Measurements from ENCODE around the gene MPI.
"Not testable (repeated sequence)": the region's sequence is repeated elsewhere in the genome, so short reads cannot be mapped to it uniquely, and the experiment has no call there.

Gene MPI

GRCh38 chr15:74893627-74894026 is 3.8 kb downstream of the MPI start:
- DNase-seq, result no peak

- not testable (repeated sequence) for DNase-seq
These were observed 4.5 kb downstream of the MPI start for GRCh38 chr15:74894383-74894782.

GRCh38 chr15:74895830-74896229 is 6.0 kb downstream of the MPI start:
- no peak for DNase-seq

- DNase-seq, result no peak
These were observed 6.5 kb downstream of the MPI start for GRCh38 chr15:74896316-74896715.

GRCh38 chr15:74897300-74897701 is 7.5 kb downstream of the MPI start:
- DNase-seq, result no peak

GRCh38 chr15:74901612-74902063 is 11.8 kb downstream of the MPI start:
- peak; percentile 56 for DNase-seq

GRCh38 chr15:74902295-74903075 is 12.6 kb downstream of the MPI start:
- DNase-seq, result no peak

- no peak for DNase-seq
These were observed 13.8 kb downstream of the MPI start for GRCh38 chr15:74903676-74904075.

GRCh38 chr15:74904190-74904805 is 14.5 kb downstream of the MPI start:
- no peak for DNase-seq

GRCh38 chr15:74906067-74906449 is 16.2 kb downstream of the MPI start:
- peak in 1 of 2 donors; percentile 29 for DNase-seq

GRCh38 chr15:74906450-74907162 is 16.8 kb downstream of the MPI start, which contains the start of gene FAM219B:
Gene FAM219B, minus strand, starts transcription at chr15:74906851. Its CDS starts 51 bp downstream, at chr15:74906800.
- DNase-seq, result peak; percentile 72 to 74

GRCh38 chr15:74907163-74907870 is 17.5 kb downstream of the MPI start:
- no peak for DNase-seq

- DNase-seq, result no peak
These were observed 18.8 kb downstream of the MPI start for GRCh38 chr15:74908635-74909034.

- DNase-seq, result no peak
These were observed 23.2 kb downstream of the MPI start for GRCh38 chr15:74913041-74913440.

- not testable (repeated sequence) for DNase-seq
These were observed 24.0 kb downstream of the MPI start for GRCh38 chr15:74913799-74914198.

GRCh38 chr15:74917676-74918075 is 27.8 kb downstream of the MPI start:
- DNase-seq, result no peak

GRCh38 chr15:74920456-74920855 is 30.6 kb downstream of the MPI start:
- no peak for DNase-seq

GRCh38 chr15:74924525-74924924 is 34.7 kb downstream of the MPI start:
- DNase-seq, result no peak

GRCh38 chr15:74928771-74929198 is 38.9 kb downstream of the MPI start:
- no peak for DNase-seq

GRCh38 chr15:74933573-74933972 is 43.7 kb downstream of the MPI start:
- no peak for DNase-seq

- not testable (repeated sequence) for DNase-seq
These were observed 45.4 kb downstream of the MPI start for GRCh38 chr15:74935193-74935592.

- no peak for DNase-seq
These were observed 47.4 kb downstream of the MPI start for GRCh38 chr15:74937272-74937589.
